Superior temporal gyrus (tissue), 1 donor: ENCODE measurements around the gene SLC22A3.
A peak's percentile ranks its signal among the peaks of the same experiment; 100 is the strongest.
"Not testable (repeated sequence)": the region's sequence is repeated elsewhere in the genome, so short reads cannot be mapped to it uniquely, and the experiment has no call there.

ENCODE experiments used
- DNase-seq: peaks from one replicate; pipeline ENCODE4 v3.0.0-alpha.2; 2016; ENCODE audit errors: extremely low spot score

SLC22A3 gene

GRCh38 chr6:160348223-160349019, at the start of gene SLC22A3:
Gene SLC22A3, plus strand, starts transcription at chr6:160348378. Its CDS starts 42 bp downstream, at chr6:160348420.
- no peak for DNase-seq

- DNase-seq: no peak
Measured at GRCh38 chr6:160299559-160299958, 48.6 kb upstream of the SLC22A3 start.

GRCh38 chr6:160300076-160300695, 48.0 kb upstream of the SLC22A3 start:
- no peak for DNase-seq

GRCh38 chr6:160301339-160301738, 46.8 kb upstream of the SLC22A3 start:
- DNase-seq: no peak

- not testable (repeated sequence) for DNase-seq
Measured at GRCh38 chr6:160302431-160303082, 45.6 kb upstream of the SLC22A3 start.

GRCh38 chr6:160303806-160304205, 44.4 kb upstream of the SLC22A3 start:
- DNase-seq: no peak

GRCh38 chr6:160305926-160306713, 42.1 kb upstream of the SLC22A3 start:
- DNase-seq: peak; percentile 47

- no peak for DNase-seq
Measured at GRCh38 chr6:160309718-160310117, 38.5 kb upstream of the SLC22A3 start.

GRCh38 chr6:160312900-160313299, 35.3 kb upstream of the SLC22A3 start:
- no peak for DNase-seq

GRCh38 chr6:160315310-160315709, 32.9 kb upstream of the SLC22A3 start:
- DNase-seq: no peak

- no peak for DNase-seq
Measured at GRCh38 chr6:160316261-160316660, 31.9 kb upstream of the SLC22A3 start.

GRCh38 chr6:160319246-160319645, 28.9 kb upstream of the SLC22A3 start:
- DNase-seq: no peak

- DNase-seq: no peak
Measured at GRCh38 chr6:160321729-160322505, 26.3 kb upstream of the SLC22A3 start.

GRCh38 chr6:160327981-160328380, 20.2 kb upstream of the SLC22A3 start:
- DNase-seq: no peak

GRCh38 chr6:160328447-160328846, 19.7 kb upstream of the SLC22A3 start:
- DNase-seq: no peak

GRCh38 chr6:160329188-160329587, 19.0 kb upstream of the SLC22A3 start:
- DNase-seq: no peak

- no peak for DNase-seq
Measured at GRCh38 chr6:160330619-160331018, 17.6 kb upstream of the SLC22A3 start.

GRCh38 chr6:160331204-160331603, 17.0 kb upstream of the SLC22A3 start:
- no peak for DNase-seq

GRCh38 chr6:160331753-160332152, 16.4 kb upstream of the SLC22A3 start:
- DNase-seq: no peak

GRCh38 chr6:160333101-160333500, 15.1 kb upstream of the SLC22A3 start:
- DNase-seq: no peak

GRCh38 chr6:160333841-160334240, 14.3 kb upstream of the SLC22A3 start:
- no peak for DNase-seq
